Measurements from ENCODE around the gene ABCC3. TPM values are rescaled to one million over a fixed set of nuclear protein-coding genes. Genes with fewer than 3 reads are reported as not detected.

Gene ABCC3
- total and polyA plus RNA-seq, 2 donors (not counting 3 experiments of a cell fraction or from before 2014, with no cell fraction given): 1.1 to 2.6 TPM

GRCh38 chr17:50627036-50627781 lies 7.5 kb upstream of the ABCC3 start:
- intact Hi-C loops (cut with micrococcal nuclease) (no loop called here), dilution Hi-C loops (cut with MboI; ENCODE audit: extremely low pct_ligation_motif_present, low sequenced_read_pairs) (no loop called here)
- no peaks in the 10 kb centered on the region for H3K9me1 ChIP-seq (replicated peaks; ENCODE audit: control insufficient read depth, extremely low read depth, insufficient read depth, low read length)
- ChIA-PET POLR2A (no interaction called here), CTCF (interaction anchor here (1.0 to 10.3 kb wide), 17 partner anchors 9 to 146 kb away, joined by 3 to 398 read pairs (median 6); partner anchors contain the start of gene SPATA20)
- H3K9ac ChIP-seq (replicated peaks; ENCODE audit: extremely low read depth, insufficient read depth, low read length): no peak overlapping the region
- H3K27me3 ChIP-seq (ENCODE audit: control insufficient read depth in 2 of 2, insufficient read depth in 2 of 2, low read length in 2 of 2): peaks cover 0 to 5% of the 10 kb centered on the region in 2 experiments
- H2AFZ ChIP-seq (ENCODE audit: low read depth, low read length): no peak overlapping the region
- DNase-seq (ENCODE audit: low read depth, low spot score): no peak
- H3K4me2 ChIP-seq (ENCODE audit: insufficient read depth, low read length): no peak overlapping the region
- H3K36me3 ChIP-seq (ENCODE audit: control insufficient read depth in 2 of 2, extremely low read depth in 1 of 2, insufficient read depth in 2 of 2, low read length in 2 of 2): no peaks in the 10 kb centered on the region
- no peaks in the 10 kb centered on the region for H3K9me3 ChIP-seq (replicated peaks; ENCODE audit: control insufficient read depth, insufficient read depth, low read length)
- peaks cover 12% of the 10 kb centered on the region for H3K4me1 ChIP-seq (ENCODE audit: control insufficient read depth, extremely low read depth, insufficient read depth, low read length)
- no peak for FAIRE-seq
- BruUV-seq (replicated peaks): no TSS peak
- TF ChIP-seq MYC (IDR thresholded peaks at IDR 0.05; ENCODE audit: low read depth, low read length) (no peak), CTCF (IDR thresholded peaks at IDR 0.05; ENCODE audit: extremely low read depth in 1 of 2, insufficient read depth in 1 of 2, low read depth in 1 of 2, low read length in 2 of 2) (no peak), POLR2AphosphoS5 (IDR thresholded peaks at IDR 0.05; ENCODE audit: insufficient read depth, low read depth, low read length) (no peak), JUN (IDR thresholded peaks at IDR 0.05; ENCODE audit: borderline replicate concordance, insufficient read depth, insufficient read length, low read depth) (no peak), GATA2 (IDR thresholded peaks at IDR 0.05; ENCODE audit: insufficient read depth, insufficient read length, low read depth, low read length) (no peak)
- no peak overlapping the region for H3K4me3 ChIP-seq (replicated peaks in 1 of 3; ENCODE audit: insufficient read depth in 1 of 3, low read depth in 1 of 3, low read length in 3 of 3)
- no peak overlapping the region for H3K27ac ChIP-seq (ENCODE audit: insufficient read depth, low read depth, low read length)
- no peaks in the 10 kb centered on the region for H4K20me1 ChIP-seq (replicated peaks; ENCODE audit: control insufficient read depth, extremely low read depth, insufficient read depth, low read length)
- H3K79me2 ChIP-seq (ENCODE audit: control insufficient read depth, insufficient read depth, low read length): no peaks in the 10 kb centered on the region

Measured in endothelial cell of umbilical vein (primary cell).